Measurements from ENCODE around the gene PKNOX2.

GRCh38 chr11:125183641-125184040 is 19.1 kb downstream of the PKNOX2 start:
- TF ChIP-seq CTCF (IDR thresholded peaks at IDR 0.05) (no peak), POLR2A (IDR thresholded peaks at IDR 0.05) (no peak)

Data from gastroesophageal sphincter (tissue), 3 donors.